GM21528 (cell line): Measurements from ENCODE around the gene ZNF768.

Experiments
- ATAC-seq: cut with Tn5 transposase; IDR thresholded peaks from one replicate; pipeline ENCODE4 v1.9.1; 2021; ENCODE audit warnings: mild to moderate bottlenecking, moderate library complexity; ENCODE audit not compliant: unreplicated experiment, low FRiP score

Gene ZNF768

GRCh38 chr16:30526137-30526822 is at the start of gene ZNF768:
Gene ZNF768 (minus strand): TSS chr16:30526566. CDS start chr16:30526413, 153 bp downstream.
- ATAC-seq: no peak

- no peak for ATAC-seq
Observed at GRCh38 chr16:30574678-30575077, 48.3 kb upstream of the ZNF768 start.

GRCh38 chr16:30571445-30572322 is 45.3 kb upstream of the ZNF768 start, which contains the start of gene ZNF688:
Gene ZNF688 (minus strand): TSS chr16:30571714. CDS start chr16:30571629, 85 bp downstream.
- peak; percentile 73 for ATAC-seq

- no peak for ATAC-seq
Observed at GRCh38 chr16:30570636-30571444, 44.5 kb upstream of the ZNF768 start.

- ATAC-seq: no peak
Observed at GRCh38 chr16:30569746-30570635, 43.6 kb upstream of the ZNF768 start.

- no peak for ATAC-seq
Observed at GRCh38 chr16:30569281-30569680, 42.9 kb upstream of the ZNF768 start.

GRCh38 chr16:30567991-30568638 is 41.7 kb upstream of the ZNF768 start:
- no peak for ATAC-seq

GRCh38 chr16:30567160-30567990 is 41.0 kb upstream of the ZNF768 start:
- ATAC-seq: no peak

- no peak for ATAC-seq
Observed at GRCh38 chr16:30566531-30566930, 40.2 kb upstream of the ZNF768 start.

GRCh38 chr16:30565984-30566383 is 39.6 kb upstream of the ZNF768 start:
- no peak for ATAC-seq

GRCh38 chr16:30565526-30565925 is 39.2 kb upstream of the ZNF768 start:
- no peak for ATAC-seq

GRCh38 chr16:30562021-30562420 is 35.7 kb upstream of the ZNF768 start:
- ATAC-seq: no peak

GRCh38 chr16:30561089-30561816 is 34.9 kb upstream of the ZNF768 start:
- no peak for ATAC-seq

- ATAC-seq: no peak
Observed at GRCh38 chr16:30559690-30560089, 33.3 kb upstream of the ZNF768 start.

- no peak for ATAC-seq
Observed at GRCh38 chr16:30558789-30559377, 32.5 kb upstream of the ZNF768 start.

- peak; percentile 86 for ATAC-seq
Observed at GRCh38 chr16:30557957-30558788, 31.8 kb upstream of the ZNF768 start, which contains the start of gene ZNF764. Gene ZNF764 (minus strand): TSS chr16:30558374. CDS start chr16:30558182, 192 bp downstream.

GRCh38 chr16:30557707-30557956 is 31.3 kb upstream of the ZNF768 start:
- peak; percentile 23 for ATAC-seq
